CMK (cell line): ENCODE measurements around the gene MOB3A.
A peak's percentile ranks its signal among the peaks of the same experiment; 100 is the strongest.
"Not testable (repeated sequence)": the region's sequence is repeated elsewhere in the genome, so short reads cannot be mapped to it uniquely, and the experiment has no call there.

Experiments
- DNase-seq: peaks from one replicate; pipeline ENCODE4 v3.0.0-alpha.2; 2010; ENCODE audit warnings: low read depth

MOB3A gene

DNA sequence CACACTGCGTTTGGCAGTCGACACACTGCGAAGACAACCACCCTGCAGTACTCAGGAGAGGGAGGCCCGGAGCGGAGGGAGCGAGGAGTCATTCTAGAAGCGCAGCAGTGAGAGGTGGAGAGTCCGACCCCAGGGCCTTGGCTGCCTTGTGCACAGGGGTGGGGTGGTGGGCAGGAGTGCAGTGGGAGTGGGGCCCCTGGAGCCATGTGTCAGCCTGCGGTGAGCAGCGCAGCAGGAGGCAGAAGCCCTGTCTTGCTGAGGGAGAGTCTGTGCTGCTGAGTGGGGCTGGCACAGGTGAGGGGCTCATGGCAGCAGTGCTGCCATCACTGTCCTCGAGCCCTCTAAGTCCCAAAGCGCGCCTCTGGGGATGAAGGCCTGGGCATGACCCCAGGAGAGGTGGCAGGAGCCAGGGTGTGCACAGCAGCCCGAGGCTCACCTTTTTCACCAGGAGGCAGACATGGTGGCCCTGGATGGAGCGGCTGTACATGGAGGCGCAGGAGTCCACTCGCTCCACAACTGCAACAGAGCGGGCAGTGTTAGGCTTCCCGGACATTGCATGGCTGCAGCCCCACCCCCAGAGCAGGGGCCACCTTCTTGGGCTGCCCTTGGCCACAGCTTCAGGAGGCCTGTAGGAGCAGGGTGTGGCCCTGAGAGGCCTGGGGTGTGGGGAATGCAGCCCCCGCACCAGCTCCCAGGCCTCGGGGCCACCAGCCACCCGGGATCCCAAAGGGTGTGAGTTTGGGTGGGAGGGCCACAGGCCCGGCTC is 12.3 kb upstream of the MOB3A start:
- no peak for DNase-seq

DNA sequence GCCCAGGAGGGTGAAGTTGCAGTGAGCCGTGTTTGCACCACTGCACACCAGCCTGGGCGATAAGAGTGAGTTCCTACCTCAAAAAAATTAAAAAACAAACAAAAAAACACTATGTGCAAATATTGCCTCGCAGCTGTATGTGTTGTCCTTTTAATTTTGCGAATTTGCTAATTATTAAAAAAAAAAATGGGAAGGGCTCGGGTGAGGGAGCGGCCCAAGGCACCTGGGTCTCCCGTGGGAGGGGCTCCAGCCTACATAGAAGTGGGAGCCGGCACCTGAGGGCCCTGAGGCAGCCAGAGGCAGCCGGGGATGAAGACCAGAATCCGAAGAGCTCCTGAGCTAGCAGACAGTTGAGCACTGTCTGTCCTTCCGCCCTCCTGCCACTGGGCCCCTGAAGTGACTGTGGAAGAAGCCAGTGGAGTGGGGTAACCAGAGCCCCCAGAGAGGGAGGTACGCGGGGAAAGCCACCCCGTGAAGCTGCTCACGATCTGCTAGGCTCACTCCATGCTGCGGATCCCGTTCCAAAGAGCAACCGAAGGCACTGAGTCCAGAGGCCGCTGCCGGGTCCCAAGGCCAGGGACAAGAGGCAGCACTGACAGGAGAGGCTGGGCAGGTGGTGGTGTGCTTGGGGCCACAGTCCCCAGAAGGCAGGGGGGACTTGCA is 7.0 kb upstream of the MOB3A start:
- no peak for DNase-seq

DNA sequence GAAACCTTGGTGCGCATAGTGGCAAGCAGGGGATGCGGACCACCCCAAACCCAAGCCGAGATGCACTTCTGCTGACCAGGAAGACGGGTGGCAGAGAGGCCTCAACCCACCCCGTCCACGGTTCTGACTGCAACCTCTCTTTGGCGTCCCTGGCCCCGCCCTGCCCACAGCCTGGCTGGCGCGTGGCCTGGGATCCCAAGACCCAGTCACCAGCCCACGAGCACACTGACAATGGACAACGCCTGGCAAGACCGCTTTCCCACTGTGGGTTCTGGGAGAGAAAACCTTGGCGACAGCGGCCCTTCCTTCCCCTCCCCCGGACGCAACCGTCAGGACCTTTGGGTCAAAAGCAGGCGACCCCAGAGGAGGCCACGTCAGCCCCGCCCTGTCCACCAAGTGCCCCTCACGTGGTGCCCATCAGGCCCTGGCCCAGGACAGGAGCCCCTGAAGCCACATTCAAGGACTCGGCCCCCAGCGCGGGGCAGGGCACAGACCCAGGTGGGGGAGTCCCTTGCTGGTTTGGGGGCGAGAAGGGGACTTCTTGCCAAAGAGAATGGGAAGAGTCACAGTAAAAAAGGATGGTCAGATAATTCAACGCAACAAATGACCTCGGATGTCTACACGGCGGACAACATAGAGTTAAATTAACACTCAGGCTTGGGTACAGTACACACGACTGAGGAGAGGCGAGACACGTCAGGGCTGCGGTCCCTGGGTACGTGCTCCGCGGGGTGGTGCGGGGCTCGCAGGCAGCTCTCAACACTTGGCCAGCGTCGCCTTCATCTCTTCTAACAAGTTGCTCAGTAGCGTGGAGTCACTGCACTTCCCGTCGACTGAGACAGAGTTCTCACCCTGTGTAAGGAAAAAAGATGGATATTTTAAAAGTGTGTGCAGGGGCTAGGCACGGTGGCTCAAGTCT is 5.5 kb upstream of the MOB3A start:
- DNase-seq, result no peak

DNA sequence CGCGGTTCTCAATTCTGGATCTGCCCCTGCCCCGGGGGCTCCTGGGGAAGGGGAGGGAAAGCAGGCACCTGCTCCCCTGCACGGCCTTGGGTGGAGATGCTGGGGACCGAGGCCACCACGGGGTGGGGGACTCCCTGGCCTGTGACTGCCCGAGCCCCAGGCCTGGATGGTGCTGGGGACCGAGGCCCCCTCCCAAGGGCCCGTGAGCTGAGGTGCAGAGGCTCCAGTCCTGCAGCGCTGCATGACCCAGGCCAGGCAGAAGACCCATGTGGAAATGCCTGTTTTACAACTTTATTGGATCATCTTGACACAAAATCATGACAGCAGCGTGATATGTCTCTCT is 4.6 kb upstream of the MOB3A start:
- DNase-seq, result no peak

DNA sequence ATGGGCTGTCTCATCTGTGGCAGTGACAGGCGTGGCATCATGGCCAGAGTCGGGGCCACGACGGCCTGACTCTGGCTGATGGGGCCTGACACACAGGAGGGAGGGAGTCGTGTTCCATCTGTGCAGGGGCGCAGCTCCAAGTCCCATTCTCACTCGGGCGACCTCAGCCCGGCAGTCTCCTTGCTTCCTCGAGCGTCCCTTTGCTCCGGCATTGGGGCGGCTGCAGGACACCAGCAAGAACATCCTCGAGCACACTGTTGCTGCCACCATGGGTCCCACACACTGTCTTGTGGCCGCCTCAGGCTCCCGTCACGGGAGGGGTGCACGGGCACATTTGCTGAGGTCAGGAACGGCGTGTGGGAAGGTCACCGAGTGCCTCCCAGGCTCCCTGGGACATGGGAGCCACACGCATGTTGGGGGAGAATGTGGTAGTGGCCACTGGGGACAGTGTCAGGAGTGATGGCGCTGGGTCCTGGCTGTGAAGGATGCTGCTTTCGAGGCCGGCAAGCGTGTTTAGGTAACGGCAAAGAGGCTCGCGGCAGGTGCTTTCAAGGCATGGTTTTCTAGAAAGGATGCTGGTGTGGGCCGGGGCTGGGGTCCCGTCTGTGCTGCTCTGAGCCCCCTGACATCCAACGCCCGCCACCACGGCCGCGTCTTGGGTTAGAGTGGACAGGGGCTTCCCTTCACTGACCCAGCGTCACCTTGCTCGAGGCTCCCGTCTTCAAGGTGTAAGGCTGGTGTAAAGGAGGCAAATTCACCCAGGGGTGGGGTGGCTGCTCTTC is 4.0 kb upstream of the MOB3A start:
- no peak for DNase-seq

DNA sequence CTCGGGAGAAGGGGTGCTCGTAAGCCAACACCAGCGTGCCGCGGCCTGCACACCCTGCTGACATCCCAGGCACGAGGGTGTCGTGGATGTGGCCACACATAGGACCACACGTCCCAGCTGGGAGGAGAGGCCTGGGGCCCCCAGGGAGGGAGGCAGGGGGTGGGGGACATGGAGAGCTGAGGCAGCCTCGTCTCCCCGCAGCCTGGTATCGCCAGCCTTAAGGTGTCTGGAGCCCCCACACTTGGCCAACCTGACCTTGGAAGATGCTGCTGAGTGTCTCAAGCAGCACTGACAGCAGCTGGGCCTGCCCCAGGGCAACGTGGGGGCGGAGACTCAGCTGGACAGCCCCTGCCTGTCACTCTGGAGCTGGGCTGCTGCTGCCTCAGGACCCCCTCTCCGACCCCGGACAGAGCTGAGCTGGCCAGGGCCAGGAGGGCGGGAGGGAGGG is 3.0 kb upstream of the MOB3A start:
- no peak for DNase-seq

DNA sequence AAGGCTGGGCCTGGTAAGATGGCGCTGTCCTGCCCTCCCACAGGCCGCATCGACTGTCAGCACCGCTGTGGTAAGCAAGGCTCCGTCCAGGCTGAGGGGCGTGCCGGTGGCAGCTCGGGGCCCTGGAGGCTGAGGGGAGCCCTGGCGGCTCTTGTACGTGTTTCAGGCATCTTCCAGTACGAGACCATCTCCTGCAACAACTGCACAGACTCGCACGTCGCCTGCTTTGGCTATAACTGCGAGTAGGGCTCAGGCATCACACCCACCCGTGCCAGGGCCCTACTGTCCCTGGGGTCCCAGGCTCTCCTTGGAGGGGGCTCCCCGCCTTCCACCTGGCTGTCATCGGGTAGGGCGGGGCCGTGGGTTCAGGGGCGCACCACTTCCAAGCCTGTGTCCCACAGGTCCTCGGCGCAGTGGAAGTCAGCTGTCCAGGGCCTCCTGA is 1.8 kb upstream of the MOB3A start:
- no peak for DNase-seq

DNA sequence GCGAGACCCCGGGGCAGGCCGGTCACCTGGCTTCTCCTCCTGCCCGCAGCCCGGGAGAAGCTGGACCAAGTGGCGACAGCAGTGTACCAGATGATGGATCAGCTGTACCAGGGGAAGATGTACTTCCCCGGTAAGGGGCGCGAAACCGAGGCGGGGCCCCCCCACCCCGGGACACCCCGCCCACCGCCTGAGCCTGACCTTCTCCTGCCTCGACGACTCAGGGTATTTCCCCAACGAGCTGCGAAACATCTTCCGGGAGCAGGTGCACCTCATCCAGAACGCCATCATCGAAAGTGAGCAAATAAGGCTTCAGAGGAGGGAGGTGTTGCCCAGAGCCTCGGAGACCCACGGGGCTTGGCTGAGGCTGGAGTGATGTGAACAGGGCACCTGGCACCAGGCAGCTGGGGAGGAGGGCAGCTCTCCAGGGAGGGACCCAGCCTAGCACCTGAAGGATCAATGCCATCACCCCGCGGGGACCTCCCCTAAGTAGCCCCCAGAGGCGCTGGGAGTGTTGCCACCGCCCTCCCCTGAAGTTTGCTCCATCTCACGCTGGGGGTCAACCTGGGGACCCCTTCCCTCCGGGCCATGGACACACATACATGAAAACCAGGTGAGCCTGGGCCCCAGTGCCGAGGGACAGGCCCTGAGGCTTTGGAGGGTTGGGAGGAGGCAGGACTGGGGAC is 1.2 kb upstream of the MOB3A start:
- no peak for DNase-seq

DNA sequence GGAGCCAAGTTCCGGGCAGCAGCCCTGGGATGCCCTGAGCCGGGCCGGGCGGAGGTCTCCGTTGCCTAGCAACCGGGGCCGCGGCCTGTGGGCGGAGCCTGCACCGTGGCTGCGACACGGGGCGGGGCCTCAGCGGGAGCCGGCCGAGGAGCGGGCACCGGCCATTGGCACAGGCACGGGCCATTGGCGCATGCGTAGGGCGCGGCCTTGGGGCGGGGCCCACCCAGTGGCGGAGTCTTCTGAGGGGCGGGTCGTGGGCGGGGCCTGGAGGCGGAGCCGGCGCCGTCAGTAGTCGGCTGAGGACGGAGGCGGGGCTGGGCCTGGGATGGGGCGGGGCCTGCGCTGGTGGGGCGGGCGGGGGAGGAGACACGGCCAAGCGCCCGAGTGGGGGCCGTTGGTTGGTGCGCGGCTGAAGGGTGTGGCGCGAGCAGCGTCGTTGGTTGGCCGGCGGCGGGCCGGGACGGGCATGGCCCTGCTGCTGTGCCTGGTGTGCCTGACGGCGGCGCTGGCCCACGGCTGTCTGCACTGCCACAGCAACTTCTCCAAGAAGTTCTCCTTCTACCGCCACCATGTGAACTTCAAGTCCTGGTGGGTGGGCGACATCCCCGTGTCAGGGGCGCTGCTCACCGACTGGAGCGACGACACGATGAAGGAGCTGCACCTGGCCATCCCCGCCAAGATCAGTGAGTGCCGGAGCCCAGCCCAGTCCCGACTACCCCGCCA is 515 bp upstream of the MOB3A start, which contains the start of gene IZUMO4:
TSS of gene IZUMO4 (plus strand) at position 436 of the 723 bp plus-strand sequence. CDS start at position 467, 31 bp downstream.
- DNase-seq, result peak; percentile 90

DNA sequence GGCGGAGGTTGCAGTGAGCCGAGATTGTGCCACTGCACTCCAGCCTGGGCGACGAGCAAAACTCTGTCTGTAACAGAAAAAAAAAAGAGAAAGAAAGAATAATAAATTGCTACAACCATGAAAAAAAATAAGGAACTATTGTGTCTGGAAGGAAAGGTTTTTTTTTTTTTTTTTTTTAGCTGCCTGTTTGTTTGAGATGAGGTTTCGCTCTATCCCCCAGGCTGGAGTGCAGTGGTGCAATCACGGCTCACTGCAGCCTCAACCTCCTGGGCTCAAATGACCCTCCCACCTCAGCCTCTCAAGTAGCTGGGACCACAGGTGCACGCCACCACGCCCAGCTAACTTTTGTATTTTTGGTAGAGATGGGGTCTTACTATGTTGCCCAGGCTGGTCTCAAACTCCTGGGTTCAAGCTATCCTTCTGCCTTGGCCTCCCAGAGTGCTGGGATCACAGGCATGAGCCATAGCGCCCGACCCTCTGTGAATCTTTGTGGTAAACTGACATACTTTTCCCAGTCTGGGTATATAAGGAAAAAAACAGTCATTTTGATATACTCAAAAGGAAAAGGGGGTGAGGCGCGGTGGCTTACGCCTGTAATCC is 4.1 kb downstream of the MOB3A start:
- not testable (repeated sequence) for DNase-seq

DNA sequence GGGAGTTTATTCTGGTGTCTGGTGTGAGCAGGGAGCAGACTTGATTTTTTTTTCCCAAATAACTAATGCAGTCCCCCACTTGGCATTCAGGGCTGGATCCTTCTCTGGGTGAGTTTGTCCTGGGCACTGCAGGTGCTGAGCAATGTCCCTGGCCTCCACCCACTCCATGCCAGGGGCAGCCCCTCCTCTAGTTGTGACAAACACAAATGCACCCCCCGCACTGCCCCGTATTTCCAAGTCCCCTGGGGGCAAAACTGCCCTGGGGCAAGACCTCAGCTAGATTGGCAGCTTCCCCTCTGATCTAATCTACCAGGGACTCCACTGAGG is 6.4 kb downstream of the MOB3A start:
- DNase-seq, result no peak

DNA sequence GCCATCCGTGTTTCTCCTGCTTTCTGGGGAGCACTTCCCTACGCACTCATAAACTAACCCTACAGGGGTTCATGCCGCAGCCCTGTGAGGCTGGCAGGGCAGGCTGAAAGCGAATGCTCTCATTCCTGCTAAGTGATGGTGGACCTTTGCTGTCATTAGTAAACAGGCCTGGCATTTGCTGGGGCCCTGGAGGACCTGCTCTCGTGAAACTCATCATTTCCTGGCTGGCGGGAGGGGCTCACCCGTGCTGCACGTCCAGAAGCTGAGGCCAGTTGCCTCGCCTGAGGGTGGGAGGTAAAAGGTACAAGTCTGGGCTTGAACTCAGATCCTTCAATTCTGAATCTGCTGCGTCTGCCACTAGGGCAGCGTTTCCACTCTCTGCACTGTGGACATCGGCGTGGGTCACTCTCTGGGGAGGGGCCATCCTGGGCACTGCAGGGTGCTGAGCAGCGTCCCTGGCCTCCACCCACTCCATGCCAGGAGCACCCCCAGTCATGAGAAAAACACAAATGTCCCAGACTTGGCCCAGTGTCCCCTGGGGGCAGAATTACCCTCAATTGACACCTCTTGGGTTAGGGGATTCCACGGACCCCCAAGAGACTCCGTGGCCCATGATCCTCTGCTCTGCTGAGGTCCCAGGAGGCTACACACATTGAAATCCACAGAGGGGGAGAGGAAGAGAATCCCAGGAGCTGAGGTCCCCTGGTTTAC is 7.0 kb downstream of the MOB3A start:
- DNase-seq, result no peak

DNA sequence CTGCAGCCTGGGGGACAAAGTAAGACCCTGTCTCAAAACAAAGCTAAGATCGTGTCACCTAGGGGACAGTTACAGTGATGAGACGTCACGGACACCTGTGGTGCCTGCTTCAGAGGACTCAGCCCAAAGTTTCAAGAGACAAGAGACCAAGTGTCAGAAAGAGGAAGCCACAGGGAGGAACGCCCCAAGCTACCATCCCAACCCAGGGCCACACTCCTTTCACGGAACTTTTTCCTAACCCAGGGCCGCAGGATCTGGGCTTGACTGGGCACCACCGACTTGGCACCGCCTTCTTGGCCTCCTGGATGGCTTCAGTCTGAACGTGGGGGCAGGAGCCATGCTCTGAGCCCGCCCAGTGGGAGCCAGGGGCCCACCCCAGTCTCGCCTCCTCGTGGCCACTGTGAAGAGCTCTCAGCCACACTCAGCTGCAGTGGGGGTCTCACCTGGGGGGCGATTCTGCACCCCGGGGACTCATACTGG is 8.5 kb downstream of the MOB3A start:
- DNase-seq, result peak; percentile 66

DNA sequence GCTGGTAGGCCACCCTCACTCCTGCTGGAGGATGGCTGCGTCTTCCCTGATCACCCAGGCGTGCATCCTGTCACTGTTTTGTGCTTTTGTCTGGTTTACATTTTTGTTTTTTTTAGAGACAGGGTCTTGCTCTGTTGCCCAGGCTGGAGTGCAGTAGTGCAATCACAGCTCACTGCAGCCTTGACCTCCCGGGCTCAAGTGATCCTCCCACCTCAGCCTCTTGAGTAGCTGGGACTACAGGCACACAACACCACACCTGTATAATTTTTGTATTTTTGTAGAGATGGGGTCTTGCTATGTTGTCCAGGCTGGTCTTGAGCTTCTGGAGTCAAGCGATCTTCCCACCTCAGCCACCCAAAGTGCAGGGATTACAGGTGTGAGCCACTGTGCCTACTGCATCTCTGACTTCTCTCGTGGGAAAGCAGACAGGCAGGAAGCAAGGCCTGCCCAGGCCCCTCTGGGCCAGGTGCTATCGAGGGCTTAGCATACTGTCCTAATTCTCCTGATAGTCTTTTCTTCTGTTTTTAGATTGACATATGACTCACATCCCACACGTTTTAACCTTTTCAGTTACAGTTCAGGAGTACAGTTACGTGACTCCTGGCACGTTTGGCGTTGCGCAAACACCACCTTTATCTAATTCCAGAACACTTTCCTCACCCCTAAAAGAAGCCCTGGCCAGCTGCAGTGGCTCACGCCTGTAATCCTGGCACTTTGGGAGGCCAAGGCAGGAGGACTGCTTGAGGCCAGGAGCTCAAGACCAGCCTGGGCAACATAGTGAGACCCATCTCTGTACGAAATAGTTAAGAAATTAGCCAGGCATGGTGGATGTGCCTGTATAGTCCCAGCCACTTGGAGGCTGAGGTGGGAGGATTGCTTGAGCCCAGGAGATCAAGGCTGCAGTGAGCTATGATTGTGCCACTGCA is 9.2 kb downstream of the MOB3A start:
- DNase-seq, result not testable (repeated sequence)

DNA sequence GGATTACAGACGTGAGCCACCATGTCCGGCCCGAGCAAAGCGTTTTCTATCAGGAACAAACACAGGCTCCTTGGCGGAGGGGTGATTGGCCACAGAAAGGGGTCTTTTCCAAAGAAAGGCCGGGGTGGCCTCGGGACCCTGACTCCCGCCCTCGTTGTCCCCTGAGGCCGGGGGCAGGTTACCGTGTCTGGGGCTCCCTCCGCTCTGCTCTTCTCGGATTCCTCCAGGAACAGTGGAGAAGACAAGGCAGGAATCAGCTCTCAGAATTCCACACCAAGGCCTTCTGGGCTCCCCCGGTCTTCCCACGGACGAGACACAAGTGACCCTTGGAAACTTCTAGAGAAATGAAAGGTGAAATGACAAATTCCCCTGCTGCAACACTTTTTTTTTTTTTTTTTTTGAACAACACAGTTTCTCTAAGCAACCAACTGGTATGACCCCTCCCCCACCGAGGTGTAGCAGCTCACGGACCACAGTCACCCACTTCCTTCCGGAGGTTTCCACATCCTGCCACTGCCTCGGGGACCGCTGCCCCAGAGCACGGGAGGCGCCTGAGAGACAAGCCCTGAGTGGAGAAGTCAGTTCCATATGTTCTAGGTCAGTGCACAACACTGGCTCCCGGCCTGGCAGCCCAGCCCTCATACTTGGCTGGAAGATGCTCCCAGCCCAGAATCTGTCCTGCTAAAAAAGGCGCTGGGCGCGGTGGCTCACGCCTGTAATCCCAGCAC is 11.0 kb downstream of the MOB3A start:
- DNase-seq, result peak; percentile 96

DNA sequence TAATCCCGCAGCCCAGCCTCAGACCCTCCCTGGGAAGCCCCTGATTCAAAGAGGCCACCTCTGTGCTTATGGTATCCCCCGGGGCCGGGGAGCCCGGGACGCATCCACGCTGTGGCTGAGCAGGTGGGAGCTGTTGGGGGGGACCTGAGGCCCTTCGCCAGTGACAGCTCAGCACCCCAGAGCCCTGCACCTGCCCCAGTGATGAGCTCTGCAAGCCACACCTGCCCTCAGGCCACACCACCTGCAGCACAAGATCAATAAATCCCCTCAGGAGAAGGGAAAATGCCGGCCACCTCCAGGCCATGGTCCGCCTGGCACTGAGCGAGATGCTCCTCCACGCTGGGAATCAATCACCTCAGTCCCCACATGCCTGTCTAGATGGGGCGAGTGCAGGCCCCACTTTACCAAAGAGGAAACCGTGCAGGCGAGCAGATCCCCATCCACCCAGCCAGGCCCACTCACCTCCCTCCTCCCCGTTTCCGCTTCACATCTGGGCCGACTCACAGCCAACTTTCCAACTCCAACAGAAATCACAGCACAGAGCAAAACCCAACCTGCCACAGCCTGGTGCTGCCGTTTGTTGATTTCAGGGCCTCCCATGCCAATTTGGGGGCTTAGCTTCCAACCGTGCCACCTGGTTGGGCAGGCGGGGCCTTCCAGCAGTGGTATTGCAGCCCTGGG is 12.8 kb downstream of the MOB3A start:
- no peak for DNase-seq
